Measurements from ENCODE around the gene HLA-DQB1. TPM values are rescaled to one million over a fixed set of nuclear protein-coding genes. Genes with fewer than 3 reads are reported as not detected.
"Not testable (repeated sequence)": the region's sequence is repeated elsewhere in the genome, so short reads cannot be mapped to it uniquely, and the experiment has no call there.

Gene HLA-DQB1
- polyA plus RNA-seq, 4 donors, result 4.4 to 8.3 (median 6.1) TPM

DNA sequence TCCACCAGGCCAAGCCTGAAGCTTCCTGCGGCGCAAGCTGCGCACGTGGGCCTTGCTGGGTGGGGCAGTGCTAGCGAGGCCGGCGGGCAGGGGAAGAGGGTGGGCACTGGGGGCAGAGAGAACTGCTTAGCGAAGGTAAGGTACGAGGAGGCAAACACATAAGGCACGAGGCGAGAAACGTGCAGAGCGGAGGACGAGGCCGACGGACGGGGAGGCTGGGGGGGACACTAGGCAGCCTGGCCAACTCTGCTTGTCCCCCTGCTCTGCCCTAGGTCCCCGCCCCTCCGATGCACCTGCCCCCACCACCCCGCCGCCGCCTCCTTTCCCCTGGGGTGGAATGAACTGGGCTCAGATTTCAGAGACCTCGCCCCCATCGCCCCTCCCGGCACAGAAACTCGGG is 2.1 kb downstream of the HLA-DQB1 start:
- DNase-seq (ENCODE audit: low read depth in 4 of 4, low spot score in 3 of 4), result no peak

GRCh38 chr6:32662836-32663235 is 3.6 kb downstream of the HLA-DQB1 start:
- no peak for DNase-seq (ENCODE audit: low read depth in 4 of 4, low spot score in 3 of 4)

- DNase-seq (ENCODE audit: low read depth in 4 of 4, low spot score in 3 of 4), result no peak
These were observed 4.4 kb downstream of the HLA-DQB1 start for GRCh38 chr6:32662099-32662498.

DNA sequence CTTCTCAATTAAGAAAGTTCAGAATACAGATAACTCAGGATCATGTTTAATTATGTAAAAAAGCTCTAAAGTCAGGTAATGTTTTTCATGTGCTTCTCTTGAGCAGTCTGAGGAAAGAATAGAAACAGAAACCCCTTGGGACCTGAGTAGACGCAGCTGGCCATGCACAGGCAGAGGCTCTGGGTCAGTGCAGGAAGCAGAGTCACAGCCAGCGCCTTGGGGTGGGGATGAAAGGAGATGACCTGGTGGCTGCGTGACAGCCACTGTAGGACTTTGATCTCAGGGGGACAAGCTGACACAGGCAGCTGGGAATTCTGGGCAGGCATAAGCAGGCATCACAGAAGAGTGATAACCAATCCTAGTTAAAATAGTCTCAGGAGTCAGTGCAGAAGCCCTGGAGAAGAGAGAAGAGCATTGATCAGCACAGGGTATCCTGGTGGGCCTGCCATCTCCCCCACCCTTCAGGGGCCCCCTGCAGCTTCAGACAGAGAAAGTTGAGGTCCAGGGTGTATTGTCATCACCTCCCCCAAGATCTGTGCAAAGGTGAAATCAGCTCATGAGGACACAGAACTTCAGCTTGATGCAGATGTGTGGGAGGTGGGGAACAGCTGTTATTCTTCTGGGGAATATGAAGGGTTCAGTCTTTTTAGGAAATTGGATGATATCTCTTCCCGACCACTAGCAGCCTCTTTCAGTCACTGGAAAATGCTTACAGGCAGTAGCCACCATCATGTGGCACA is 6.4 kb downstream of the HLA-DQB1 start:
- DNase-seq (ENCODE audit: low read depth in 4 of 4, low spot score in 3 of 4), result no peak

DNA sequence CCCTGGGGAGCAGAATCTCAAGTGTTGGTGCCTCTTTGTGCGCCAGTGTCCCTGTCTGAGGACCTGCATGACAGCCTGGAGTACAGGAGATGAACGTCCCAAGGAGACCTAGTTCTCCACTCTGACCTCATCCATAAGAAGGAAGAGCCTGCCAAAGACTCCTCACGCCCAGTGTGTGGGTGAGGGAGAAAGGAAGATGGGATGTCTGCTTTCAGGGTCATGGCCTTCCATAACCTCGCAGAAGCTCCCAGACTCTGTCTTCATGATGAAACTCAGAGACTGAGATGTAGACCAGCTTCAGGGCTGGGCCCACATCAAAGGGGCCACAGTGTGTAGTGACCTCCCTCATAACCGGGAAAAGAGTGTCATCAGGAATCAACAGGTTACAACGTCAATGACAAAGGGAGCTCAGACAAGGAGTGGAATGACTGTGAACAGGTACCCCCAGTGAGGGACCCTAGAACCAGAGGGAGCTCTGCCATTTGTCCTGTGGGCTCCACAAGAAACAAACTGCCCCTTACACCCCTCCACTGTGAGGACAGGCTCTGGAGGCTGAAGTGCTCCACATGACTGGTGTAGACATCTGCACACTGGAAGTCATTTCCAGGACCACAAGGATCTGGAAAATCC is 8.1 kb downstream of the HLA-DQB1 start:
- DNase-seq (ENCODE audit: low read depth in 4 of 4, low spot score in 3 of 4), result no peak

DNA sequence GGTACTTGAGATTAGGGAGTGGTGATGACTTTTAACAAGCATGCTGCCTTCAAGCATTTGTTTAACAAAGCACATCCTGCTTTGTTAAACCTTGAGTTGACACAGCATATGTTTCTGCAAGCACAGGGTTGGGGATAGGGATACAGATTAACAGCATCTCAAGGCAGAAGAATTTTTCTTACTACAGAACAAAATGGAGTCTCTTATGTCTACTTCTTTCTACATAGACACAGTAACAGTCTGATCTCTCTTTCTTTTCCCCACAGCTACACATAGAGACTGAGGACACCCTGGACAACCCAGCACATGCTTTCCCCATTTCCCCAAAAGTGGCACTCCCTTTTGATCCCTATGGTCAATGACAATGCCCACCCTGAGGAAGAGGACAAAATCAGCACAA is 8.6 kb downstream of the HLA-DQB1 start:
- not testable (repeated sequence) for DNase-seq (ENCODE audit: low read depth in 4 of 4, low spot score in 3 of 4)

- DNase-seq (ENCODE audit: low read depth in 4 of 4, low spot score in 3 of 4), result not testable (repeated sequence)
These were observed 9.1 kb downstream of the HLA-DQB1 start for GRCh38 chr6:32657329-32657728.

DNA sequence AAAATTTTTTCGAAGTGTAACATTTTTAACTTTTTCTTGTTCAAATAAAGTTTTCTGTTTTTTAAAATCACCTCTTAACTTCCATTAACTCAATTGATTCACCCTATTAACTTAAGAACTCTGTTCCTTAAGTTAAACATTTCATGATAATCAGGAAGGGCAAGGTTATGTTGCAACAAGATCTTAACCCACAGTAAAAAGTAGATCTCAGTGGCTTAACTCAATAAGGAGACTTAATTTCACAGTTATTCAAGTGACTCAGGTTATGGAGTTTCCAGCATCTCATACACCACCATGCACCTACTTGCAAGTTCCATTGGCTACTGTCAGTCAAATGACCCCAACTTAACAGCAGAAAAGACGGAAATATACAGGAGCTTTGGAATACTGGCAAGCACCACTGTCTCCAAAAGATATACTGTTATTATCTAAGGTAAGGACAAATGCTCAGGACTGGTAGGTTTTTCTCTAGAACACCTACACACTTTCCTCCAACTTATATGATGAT is 11.2 kb downstream of the HLA-DQB1 start:
- DNase-seq (ENCODE audit: low read depth in 4 of 4, low spot score in 3 of 4), result no peak

- DNase-seq (ENCODE audit: low read depth in 4 of 4, low spot score in 3 of 4), result no peak
These were observed 21.3 kb downstream of the HLA-DQB1 start for GRCh38 chr6:32645047-32645703.

DNA sequence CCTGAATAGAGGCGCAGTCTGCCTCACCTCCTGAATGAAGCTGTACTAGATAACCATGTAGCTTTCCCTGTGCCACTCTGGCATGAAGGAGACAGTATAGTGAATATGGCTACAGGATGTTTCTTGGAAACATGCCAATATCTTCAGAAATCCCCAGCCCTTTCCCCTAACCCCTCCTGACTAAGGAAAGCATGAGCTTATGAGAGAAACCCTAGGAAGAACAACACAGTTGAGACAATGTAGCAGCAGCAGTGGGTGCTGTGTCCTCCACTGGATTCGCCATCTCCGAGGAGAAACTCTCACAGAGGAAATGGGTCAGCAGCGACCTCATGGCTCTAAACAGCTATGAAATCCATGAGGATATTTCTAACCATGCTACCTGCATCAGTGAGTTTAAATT is 22.6 kb downstream of the HLA-DQB1 start:
- DNase-seq (ENCODE audit: low read depth in 4 of 4, low spot score in 3 of 4), result no peak

DNA sequence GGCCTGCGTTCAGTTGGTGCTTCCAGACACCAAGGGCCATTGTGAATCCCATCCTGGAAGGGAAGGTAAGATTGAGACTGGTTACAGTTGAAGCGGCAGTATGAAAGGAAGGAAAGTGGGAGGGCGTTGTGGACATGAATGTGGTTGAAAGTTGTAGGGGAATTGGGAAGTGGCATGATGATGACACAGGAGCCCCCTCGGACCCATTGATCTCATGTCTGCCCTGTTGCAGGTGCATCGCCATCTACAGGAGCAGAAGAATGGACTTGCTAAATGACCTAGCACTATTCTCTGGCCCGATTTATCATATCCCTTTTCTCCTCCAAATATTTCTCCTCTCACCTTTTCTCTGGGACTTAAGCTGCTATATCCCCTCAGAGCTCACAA is 23.7 kb downstream of the HLA-DQB1 start:
- DNase-seq (ENCODE audit: low read depth in 4 of 4, low spot score in 3 of 4), result no peak

- not testable (repeated sequence) for DNase-seq (ENCODE audit: low read depth in 4 of 4, low spot score in 3 of 4)
These were observed 24.4 kb downstream of the HLA-DQB1 start for GRCh38 chr6:32641785-32642719.

GRCh38 chr6:32641122-32641521 is 25.3 kb downstream of the HLA-DQB1 start:
- no peak for DNase-seq (ENCODE audit: low read depth in 4 of 4, low spot score in 3 of 4)

DNA sequence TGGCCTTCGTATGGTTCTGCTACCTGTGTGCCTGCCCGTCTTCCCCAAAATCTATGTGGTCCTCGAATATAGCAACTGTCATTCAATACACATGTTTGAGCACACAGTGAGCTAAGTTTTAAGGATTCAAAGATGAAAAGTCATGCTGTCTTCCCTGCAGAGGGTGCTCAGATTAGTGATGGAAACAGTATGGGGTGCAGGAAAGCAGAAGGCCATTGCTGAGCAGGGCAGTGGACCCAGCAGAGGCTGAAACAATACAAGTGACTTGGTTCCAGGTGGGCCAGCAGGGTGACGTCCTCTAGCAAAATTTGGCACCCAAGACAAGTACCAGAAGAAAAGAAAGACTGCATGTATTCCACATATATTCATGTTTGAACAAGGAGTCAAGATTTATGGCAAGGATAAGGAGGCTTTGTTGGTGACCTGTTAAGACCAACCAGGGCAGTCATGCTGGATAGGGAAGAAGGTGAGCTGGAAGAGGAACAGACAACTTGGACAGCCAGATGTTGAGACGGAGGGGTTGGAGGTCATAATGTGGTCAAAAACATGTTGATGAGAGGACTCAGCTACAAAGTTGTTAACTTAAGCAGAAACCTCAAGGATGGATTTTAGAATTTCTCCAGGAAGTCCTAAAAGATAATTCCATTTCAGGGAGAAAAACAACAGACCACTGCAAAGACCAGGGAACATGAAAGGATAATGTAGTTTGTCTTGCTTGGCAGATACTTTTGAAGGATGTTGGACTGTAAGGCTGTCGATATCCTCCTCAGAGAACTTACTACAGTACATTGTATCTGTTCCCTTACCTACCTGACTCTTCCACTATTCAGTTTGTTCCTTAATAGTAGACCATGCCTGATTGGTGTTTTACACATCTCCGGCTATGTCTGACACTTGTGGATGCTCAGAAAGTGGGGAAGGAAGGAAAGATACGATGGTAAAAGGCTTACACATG is 26.7 kb downstream of the HLA-DQB1 start:
- DNase-seq (ENCODE audit: low read depth in 4 of 4, low spot score in 3 of 4), result no peak

- DNase-seq (ENCODE audit: low read depth in 4 of 4, low spot score in 3 of 4), result no peak
These were observed 27.8 kb downstream of the HLA-DQB1 start for GRCh38 chr6:32638532-32639219.

DNA sequence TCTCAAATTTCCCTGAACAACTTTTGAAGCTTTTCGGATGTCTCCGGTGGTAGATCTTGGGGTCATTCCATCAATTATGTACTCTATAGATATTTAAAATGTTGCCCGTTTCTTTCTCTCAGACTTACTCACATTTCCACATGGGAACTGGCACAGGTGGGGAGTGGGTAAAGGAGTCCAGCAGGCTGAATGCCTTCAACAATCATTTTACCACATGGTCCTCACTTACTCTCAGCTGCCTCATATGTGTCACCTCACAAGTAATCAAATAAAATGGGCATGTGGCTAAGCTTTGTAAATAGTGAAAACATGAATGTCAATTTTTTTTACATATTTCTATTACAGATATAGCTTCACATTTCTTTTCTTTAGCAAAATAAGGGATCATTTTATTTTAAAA is 28.6 kb downstream of the HLA-DQB1 start:
- DNase-seq (ENCODE audit: low read depth in 4 of 4, low spot score in 3 of 4), result no peak

- DNase-seq (ENCODE audit: low read depth in 4 of 4, low spot score in 3 of 4), result no peak
These were observed 29.1 kb downstream of the HLA-DQB1 start, which contains the start of gene HLA-DQA1 for GRCh38 chr6:32637219-32637880. Gene HLA-DQA1, plus strand, starts transcription at chr6:32637406. Its CDS starts 53 bp downstream, at chr6:32637459.

- DNase-seq (ENCODE audit: low read depth in 4 of 4, low spot score in 3 of 4), result no peak
These were observed 30.8 kb downstream of the HLA-DQB1 start for GRCh38 chr6:32635526-32636123.

All from right renal pelvis (tissue), 4 donors.